Ovary (tissue), 3 donors: ENCODE results near the gene RIPOR2.

ENCODE experiments used
- EP300 ChIP-seq: sonication (generic); formaldehyde crosslinking; IDR thresholded peaks from one replicate; pipeline ENCODE4 v1.6.1; 2017; ENCODE audit warnings: antibody characterized with exemption
- POLR2A ChIP-seq: fragments of 450-650 bp; IDR thresholded peaks from one replicate; pipeline ENCODE4 v1.6.1; 2017; ENCODE audit warnings: antibody characterized with exemption, mild to moderate bottlenecking, moderate library complexity
- TF ChIP-seq, protein P1 (sequence below), 3 donors: fragments of 450-650 bp in 2 of 3; fragments of 200-600 bp in 1 of 3; IDR thresholded peaks; one replicate each; pipeline versions ENCODE4 v1.5.1 to v1.8.0; 2016 to 2022; ENCODE audit warnings: antibody characterized with exemption in 3 of 3, mild to moderate bottlenecking in 1 of 3
- donor health status: DM: no; HTN: no; CAD: no.

DNA sequence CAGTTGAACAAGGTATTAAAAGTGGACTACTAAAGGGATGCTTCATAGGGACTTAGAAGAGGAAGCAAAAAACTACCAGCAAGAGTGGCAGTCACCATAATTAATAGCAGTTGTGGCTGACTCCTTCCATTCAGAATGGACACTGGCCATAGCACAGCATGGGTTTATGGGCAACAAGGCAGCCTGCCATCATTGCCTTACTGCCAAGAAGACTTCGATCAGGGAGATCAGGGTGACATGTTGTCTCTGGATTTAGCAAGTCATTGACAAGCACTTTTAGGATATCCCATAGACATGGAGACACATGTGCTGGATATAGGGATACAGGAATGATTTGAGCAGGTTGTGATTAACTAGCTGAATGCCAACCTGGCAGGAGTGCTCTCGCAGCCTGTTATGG, 35.3 kb upstream of the RIPOR2 start:
- TF ChIP-seq, protein P1, sequence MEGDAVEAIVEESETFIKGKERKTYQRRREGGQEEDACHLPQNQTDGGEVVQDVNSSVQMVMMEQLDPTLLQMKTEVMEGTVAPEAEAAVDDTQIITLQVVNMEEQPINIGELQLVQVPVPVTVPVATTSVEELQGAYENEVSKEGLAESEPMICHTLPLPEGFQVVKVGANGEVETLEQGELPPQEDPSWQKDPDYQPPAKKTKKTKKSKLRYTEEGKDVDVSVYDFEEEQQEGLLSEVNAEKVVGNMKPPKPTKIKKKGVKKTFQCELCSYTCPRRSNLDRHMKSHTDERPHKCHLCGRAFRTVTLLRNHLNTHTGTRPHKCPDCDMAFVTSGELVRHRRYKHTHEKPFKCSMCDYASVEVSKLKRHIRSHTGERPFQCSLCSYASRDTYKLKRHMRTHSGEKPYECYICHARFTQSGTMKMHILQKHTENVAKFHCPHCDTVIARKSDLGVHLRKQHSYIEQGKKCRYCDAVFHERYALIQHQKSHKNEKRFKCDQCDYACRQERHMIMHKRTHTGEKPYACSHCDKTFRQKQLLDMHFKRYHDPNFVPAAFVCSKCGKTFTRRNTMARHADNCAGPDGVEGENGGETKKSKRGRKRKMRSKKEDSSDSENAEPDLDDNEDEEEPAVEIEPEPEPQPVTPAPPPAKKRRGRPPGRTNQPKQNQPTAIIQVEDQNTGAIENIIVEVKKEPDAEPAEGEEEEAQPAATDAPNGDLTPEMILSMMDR (IDR thresholded peaks at IDR 0.05) = no peak
- no peak for TF ChIP-seq POLR2A
- no peak for TF ChIP-seq EP300
